AG04450 (cell line): ENCODE data around the gene ZNF229. TPM values are rescaled to one million over a fixed set of nuclear protein-coding genes. Genes with fewer than 3 reads are reported as not detected.
"Not testable (repeated sequence)": the region's sequence is repeated elsewhere in the genome, so short reads cannot be mapped to it uniquely, and the experiment has no call there.

ENCODE experiments used
- CTCF ChIA-PET: fragments of 300-600, 350-600 bp; formaldehyde crosslinking; extraction: SDS; loops from one replicate; lab custom pipeline; 2022; ENCODE audit warnings: antibody characterized with exemption, inconsistent platforms; lab: Charles Lee
- POLR2A ChIA-PET: fragments of 350-600 bp; formaldehyde crosslinking; extraction: SDS; loops from one replicate; lab custom pipeline; 2021; ENCODE audit warnings: antibody characterized with exemption, inconsistent platforms; lab: Yijun Ruan, JAX
- DNase-seq: peaks from one replicate; pipeline ENCODE4 v3.0.0-alpha.2; 2011; ENCODE audit warnings: low read depth, low spot score
- H3K27ac ChIP-seq: one replicate; pipeline ENCODE4 v1.5.1; 2012; ENCODE audit warnings: low read depth, low read length, control low read depth
- H3K27me3 ChIP-seq: one replicate; pipeline ENCODE4 v1.6.0; 2012; ENCODE audit warnings: low read length; ENCODE audit not compliant: control insufficient read depth, insufficient read depth
- H3K4me3 ChIP-seq: 2 replicates; pipeline ENCODE4 v1.5.1; 2011; ENCODE audit warnings: mild to moderate bottlenecking, low read depth, low read length, control low read depth
- H3K9me3 ChIP-seq: 2 replicates; pipeline ENCODE4 v1.5.1; 2012; ENCODE audit warnings: low read length; ENCODE audit not compliant: control insufficient read depth, insufficient read depth
- CTCF ChIP-seq: IDR thresholded peaks from 2 replicates; pipeline ENCODE4 v1.5.1; 2011; ENCODE audit warnings: low read depth, low read length, control low read depth, inconsistent platforms
- polyA plus RNA-seq: library from polyadenylated mRNA; depleted of rRNA; stranded (reverse); fragments of >200 nt; gene quantifications from 2 replicates; pipeline ENCODE4 v1.2.3, GENCODE V29; 2011; rRNA removed

ZNF229 gene
- polyA plus RNA-seq, 1 experiment: 12.8 TPM

GRCh38 chr19:44430956-44431355, 17.3 kb downstream of the ZNF229 start:
- ChIA-PET CTCF (no interaction called here), POLR2A (no interaction called here)
- H3K4me3 ChIP-seq: no peak overlapping the region
- H3K27ac ChIP-seq: no peak overlapping the region
- no peak for DNase-seq
- peaks cover 55% of the 10 kb centered on the region for H3K9me3 ChIP-seq
- no peak for TF ChIP-seq CTCF
- no peaks in the 10 kb centered on the region for H3K27me3 ChIP-seq

- H3K27me3 ChIP-seq, POLR2A ChIA-PET, DNase-seq, H3K27ac ChIP-seq, CTCF ChIA-PET, H3K4me3 ChIP-seq: not testable (repeated sequence)
- peaks cover 18% of the 10 kb centered on the region for H3K9me3 ChIP-seq
These were observed 32.7 kb downstream of the ZNF229 start for GRCh38 chr19:44415553-44415952.

GRCh38 chr19:44401139-44402115, 46.8 kb downstream of the ZNF229 start, which contains the start of gene ZNF285:
TSS of gene ZNF285 (minus strand) at chr19:44401608. CDS start at chr19:44397213, 4,395 bp downstream.
- peak; percentile 94 for DNase-seq
- H3K27ac ChIP-seq: peak within 1 kb of the TSS; percentile 39
- POLR2A ChIA-PET: interaction anchor here (0.6 kb wide), 1 partner anchor 189 kb away, joined by 7 read pairs; the partner anchor contains the start of gene ZNF227
- TF ChIP-seq CTCF: no peak
- H3K27me3 ChIP-seq: no peaks in the 10 kb centered on the region
- CTCF ChIA-PET: no interaction called here
- peak within 1 kb of the TSS; percentile 85 for H3K4me3 ChIP-seq
- peaks cover 2% of the 10 kb centered on the region; the same call in 1 of the 2 replicates for H3K9me3 ChIP-seq

- H3K27me3 ChIP-seq, H3K9me3 ChIP-seq, H3K4me3 ChIP-seq, POLR2A ChIA-PET, H3K27ac ChIP-seq, CTCF ChIA-PET, DNase-seq: not testable (repeated sequence)
These were observed 59.0 kb downstream of the ZNF229 start for GRCh38 chr19:44389268-44389667.

Other genes starting within 250 kb of the ZNF229 start
- 9.9 and 11.8 TPM in 2 replicates for gene ZNF227, start 235.9 kb downstream of the ZNF229 start, polyA plus RNA-seq
- gene ZNF233, start 188.6 kb downstream of the ZNF229 start, polyA plus RNA-seq: 1.3 and 2.0 TPM in 2 replicates
- gene ZNF235, start 143.4 kb downstream of the ZNF229 start, polyA plus RNA-seq: 3.6 and 3.8 TPM in 2 replicates
- 5.2 and 6.9 TPM in 2 replicates for gene ZNF112, start 91.8 kb downstream of the ZNF229 start, polyA plus RNA-seq
- gene ZNF285, start 46.9 kb downstream of the ZNF229 start, polyA plus RNA-seq: 3.2 and 4.4 TPM in 2 replicates
- 2.1 and 2.2 TPM in 2 replicates for gene ZNF180, start 52.0 kb upstream of the ZNF229 start, polyA plus RNA-seq
- not detected in 2 replicates for gene CEACAM20, start 81.2 kb upstream of the ZNF229 start, polyA plus RNA-seq
- 0.27 and 0.37 TPM in 2 replicates for gene IGSF23, start 165.1 kb upstream of the ZNF229 start, polyA plus RNA-seq
- 125 and 151 TPM in 2 replicates for gene PVR, start 195.4 kb upstream of the ZNF229 start, polyA plus RNA-seq
- gene CEACAM19, start 223.0 kb upstream of the ZNF229 start, polyA plus RNA-seq: 11.3 and 13.8 TPM in 2 replicates